HEK293 (cell line): ENCODE results near the gene TM9SF1.
A peak's percentile ranks its signal among the peaks of the same experiment; 100 is the strongest.

ENCODE experiments used
- BCL11A ChIP-seq: fragments of 450-650 bp; formaldehyde crosslinking; IDR thresholded peaks from 2 replicates; pipeline ENCODE4 v1.5.1; 2016; ENCODE audit warnings: low read depth, missing biosample characterization, missing genetic modification characterization
- ZFP41 ChIP-seq: fragments of 450-650 bp; formaldehyde crosslinking; IDR thresholded peaks from 2 replicates; pipeline ENCODE4 v1.5.1; 2016; ENCODE audit warnings: missing biosample characterization, missing genetic modification characterization, borderline replicate concordance
- ZNF274 ChIP-seq, 2 experiments: fragments of 200-500 bp in 1 of 2; fragments of 450-650 bp in 1 of 2; sonication (Bioruptor generic) in 1 of 2; formaldehyde crosslinking in 1 of 2; IDR thresholded peaks; 2 replicates each; pipeline versions ENCODE4 v1.5.1 to v1.6.1; 2014 to 2016; ENCODE audit warnings: borderline replicate concordance in 1 of 2, inconsistent platforms in 1 of 2, low read length in 1 of 2, missing biosample characterization in 1 of 2, missing genetic modification characterization in 1 of 2
- ZNF302 ChIP-seq: fragments of 450-650 bp; formaldehyde crosslinking; IDR thresholded peaks from 2 replicates; pipeline ENCODE4 v1.5.1; 2016; ENCODE audit warnings: missing biosample characterization, missing genetic modification characterization, low read depth
- TF ChIP-seq, protein P1 (sequence below): fragments of 450-650 bp; formaldehyde crosslinking; IDR thresholded peaks from 2 replicates; pipeline ENCODE4 v1.5.1; 2016; ENCODE audit warnings: missing biosample characterization, missing genetic modification characterization

GRCh38 chr14:24141097-24141880 lies 54.0 kb downstream of the TM9SF1 start, which contains the start of gene EMC9:
- TF ChIP-seq ZNF302 (tag by site-specific recombination) = no peak
- TF ChIP-seq, protein P1, sequence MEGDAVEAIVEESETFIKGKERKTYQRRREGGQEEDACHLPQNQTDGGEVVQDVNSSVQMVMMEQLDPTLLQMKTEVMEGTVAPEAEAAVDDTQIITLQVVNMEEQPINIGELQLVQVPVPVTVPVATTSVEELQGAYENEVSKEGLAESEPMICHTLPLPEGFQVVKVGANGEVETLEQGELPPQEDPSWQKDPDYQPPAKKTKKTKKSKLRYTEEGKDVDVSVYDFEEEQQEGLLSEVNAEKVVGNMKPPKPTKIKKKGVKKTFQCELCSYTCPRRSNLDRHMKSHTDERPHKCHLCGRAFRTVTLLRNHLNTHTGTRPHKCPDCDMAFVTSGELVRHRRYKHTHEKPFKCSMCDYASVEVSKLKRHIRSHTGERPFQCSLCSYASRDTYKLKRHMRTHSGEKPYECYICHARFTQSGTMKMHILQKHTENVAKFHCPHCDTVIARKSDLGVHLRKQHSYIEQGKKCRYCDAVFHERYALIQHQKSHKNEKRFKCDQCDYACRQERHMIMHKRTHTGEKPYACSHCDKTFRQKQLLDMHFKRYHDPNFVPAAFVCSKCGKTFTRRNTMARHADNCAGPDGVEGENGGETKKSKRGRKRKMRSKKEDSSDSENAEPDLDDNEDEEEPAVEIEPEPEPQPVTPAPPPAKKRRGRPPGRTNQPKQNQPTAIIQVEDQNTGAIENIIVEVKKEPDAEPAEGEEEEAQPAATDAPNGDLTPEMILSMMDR = peak; percentile 78
- TF ChIP-seq ZNF274 (IDR thresholded peaks at IDR 0.05; ENCODE audit: low read length) = no peak
- TF ChIP-seq ZNF274 (tag by site-specific recombination; IDR thresholded peaks at IDR 0.05; ENCODE audit: borderline replicate concordance) = no peak
- TF ChIP-seq ZFP41 (tag by site-specific recombination) = no peak
- TF ChIP-seq BCL11A (tag by site-specific recombination) = 0 out of 2 replicates have a peak, but pooled peaks have one; percentile 13
